ENCODE results near the gene KLHL22. TPM values are rescaled to one million over a fixed set of nuclear protein-coding genes. Genes with fewer than 3 reads are reported as not detected.
"Not testable (repeated sequence)": the region's sequence is repeated elsewhere in the genome, so short reads cannot be mapped to it uniquely, and the experiment has no call there.

The KLHL22 gene
- total RNA-seq, 1 donor from 2014 or later = 25.7 TPM

DNA sequence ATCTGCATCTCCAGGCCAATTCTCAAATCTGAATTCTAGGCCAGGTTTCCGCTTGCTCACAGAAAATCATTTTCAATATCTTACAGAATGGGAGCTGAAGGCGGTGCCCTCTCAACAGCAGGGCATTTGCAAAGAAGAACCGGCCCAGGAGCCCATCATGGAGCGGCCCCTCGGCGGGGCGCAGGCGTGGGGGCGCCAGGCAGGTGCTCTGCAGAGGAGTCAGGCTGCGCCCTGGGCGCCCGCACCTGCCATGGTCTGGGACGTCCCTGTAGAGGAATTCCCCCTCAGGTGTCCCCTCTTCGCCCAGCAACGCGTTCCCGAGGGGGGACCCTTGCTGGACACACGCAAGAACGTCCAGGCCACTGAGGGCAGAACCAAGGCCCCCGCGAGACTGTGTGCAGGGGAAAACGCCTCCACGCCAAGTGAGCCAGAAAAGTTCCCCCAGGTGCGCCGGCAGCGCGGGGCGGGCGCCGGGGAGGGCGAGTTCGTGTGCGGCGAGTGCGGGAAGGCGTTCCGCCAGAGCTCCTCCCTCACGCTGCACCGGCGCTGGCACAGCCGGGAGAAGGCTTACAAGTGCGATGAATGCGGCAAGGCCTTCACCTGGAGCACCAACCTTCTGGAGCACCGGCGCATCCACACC is 90.2 kb downstream of the KLHL22 start:
- no peak for DNase-seq (ENCODE audit: extremely low read depth, low read depth, low spot score)

DNA sequence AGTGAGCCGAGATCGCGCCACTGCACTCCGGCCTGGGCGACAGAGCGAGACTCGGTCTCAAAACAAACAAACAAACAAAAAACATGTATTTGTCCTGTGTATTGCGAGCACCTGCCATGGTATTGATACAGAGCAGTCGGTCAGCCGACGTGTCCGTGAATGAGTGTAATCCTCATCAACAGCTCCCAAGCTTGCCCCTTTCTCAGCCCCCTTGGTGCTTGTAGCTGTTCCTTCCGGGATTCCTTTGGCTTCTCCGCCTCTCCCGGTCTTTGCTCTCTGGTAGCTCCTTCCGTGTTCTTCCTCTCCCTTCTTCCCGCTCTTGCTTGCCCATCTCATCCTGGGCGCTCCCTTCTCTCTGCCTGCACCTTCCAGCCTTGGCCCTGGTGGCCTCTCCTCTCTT is 90.7 kb downstream of the KLHL22 start:
- DNase-seq (ENCODE audit: extremely low read depth, low read depth, low spot score) = no peak

DNA sequence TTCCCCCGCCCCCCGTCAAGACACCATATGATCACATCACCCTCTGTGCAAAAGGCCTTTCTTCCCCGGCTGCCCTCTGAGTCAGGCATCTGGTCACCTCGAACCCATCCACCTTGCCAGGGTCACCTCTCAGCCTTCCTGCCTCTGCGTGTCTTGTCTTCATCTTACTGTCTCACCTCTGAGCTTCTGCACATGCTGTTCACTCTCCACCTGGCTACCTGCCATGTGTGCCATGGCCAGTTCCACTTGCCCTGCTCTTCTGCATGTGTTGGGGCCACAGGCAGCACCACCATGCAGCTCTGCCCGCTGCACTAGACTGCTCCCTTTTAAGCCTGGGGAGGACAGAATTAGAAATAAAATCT is 91.8 kb downstream of the KLHL22 start:
- DNase-seq (ENCODE audit: extremely low read depth, low read depth, low spot score) = no peak

DNA sequence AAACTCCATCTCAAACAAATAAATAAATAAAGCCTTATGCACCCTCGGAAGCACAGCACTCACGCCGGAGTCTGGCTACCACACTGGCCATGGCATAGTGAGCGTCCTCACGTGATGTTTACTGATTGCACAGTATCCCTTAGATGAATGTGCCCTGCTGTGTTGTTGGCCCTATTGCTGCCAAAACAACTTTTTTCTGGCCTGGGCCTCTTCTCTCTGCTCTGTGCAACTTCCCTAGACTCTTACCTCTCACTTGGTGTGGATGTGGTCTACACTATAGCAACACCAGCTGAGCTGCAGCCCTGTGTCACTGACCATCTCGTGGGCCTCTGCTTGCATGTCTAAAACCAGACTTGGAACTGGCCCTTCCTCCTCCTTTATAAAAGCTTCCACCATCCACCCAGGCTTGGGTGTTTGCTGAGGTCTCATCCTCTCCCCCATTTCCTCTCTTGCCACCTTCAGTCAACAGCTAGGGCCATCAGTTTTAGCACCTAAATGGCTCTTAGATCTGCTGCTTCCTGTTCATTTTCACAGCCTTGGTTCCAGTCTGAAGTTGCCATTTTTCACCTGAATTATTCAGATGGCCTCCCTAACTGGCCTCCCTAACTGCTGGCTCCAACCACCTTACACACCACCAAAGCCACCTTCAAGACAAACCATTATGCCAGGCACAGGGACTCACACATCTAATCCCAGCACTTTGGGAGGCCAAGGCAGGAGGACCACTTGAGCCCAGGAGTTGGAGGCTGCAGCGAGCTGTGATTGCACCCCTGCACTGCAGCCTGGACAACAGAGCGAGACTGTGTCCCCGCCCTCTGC is 92.4 kb downstream of the KLHL22 start:
- DNase-seq (ENCODE audit: extremely low read depth, low read depth, low spot score) = no peak

DNA sequence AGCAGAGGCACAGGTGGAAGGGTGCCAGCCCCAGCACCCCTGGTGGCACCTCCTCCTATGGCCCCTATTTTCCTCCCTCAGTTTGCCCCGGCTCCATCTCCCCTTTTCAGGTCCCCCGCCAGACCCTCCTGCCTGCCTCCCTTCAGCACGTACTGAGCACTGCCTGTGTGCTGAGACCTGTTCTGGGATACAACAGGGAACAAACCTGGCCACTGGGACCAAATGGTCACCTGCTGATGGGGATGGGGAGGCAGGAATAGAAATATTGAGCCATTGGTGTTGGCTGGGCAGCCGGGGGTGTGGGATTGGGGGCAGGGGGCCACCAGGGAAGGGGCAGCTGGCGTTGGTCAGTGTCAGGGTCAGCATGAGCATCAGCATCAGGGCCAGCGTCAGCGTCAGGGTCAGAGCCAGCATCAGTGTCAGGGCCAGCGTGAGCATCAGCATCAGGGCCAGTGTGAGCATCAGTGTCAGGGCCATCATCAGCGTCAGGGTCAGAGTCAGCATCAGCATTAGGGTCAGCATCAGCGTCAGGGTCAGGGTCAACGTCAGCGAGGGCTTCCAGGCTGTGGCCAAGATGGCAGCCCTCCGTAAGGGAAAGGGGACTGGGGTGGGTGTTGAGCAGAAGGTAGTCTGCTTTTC is 94.1 kb downstream of the KLHL22 start:
- no peak for DNase-seq (ENCODE audit: extremely low read depth, low read depth, low spot score)

DNA sequence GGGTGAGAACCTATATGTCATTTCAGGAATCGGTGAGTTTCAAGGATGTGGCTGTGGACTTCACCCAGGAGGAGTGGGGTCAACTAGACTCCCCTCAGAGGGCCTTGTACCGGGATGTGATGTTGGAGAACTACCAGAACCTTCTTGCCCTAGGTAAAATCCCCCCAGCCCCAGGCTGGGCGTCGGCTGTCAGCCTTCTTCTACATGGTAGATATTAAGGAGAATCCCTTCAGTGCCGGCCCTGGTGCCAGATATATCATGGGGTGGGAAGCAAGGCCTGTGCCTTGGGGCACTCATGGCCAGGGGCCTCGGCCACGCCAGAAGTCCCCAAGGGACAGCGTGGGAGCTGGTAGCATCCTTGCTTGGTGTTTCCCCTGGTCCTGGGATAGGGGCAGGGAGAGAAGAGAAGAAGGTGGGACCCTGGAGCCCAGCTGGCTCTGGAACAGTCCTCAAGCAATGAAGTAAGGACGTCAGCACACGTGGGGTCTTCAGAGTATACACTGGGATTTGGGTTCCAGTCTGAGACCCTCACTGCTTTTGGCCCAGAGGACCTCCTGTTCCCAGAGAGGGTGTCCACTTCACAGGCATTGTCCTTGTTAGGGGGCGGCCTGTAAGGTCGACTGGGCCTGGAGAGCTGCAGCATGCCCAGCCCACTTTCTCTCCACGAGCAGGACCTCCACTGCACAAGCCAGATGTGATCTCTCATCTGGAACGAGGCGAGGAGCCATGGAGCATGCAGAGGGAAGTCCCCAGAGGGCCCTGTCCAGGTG is 94.8 kb downstream of the KLHL22 start:
- no peak for DNase-seq (ENCODE audit: extremely low read depth, low read depth, low spot score)

DNA sequence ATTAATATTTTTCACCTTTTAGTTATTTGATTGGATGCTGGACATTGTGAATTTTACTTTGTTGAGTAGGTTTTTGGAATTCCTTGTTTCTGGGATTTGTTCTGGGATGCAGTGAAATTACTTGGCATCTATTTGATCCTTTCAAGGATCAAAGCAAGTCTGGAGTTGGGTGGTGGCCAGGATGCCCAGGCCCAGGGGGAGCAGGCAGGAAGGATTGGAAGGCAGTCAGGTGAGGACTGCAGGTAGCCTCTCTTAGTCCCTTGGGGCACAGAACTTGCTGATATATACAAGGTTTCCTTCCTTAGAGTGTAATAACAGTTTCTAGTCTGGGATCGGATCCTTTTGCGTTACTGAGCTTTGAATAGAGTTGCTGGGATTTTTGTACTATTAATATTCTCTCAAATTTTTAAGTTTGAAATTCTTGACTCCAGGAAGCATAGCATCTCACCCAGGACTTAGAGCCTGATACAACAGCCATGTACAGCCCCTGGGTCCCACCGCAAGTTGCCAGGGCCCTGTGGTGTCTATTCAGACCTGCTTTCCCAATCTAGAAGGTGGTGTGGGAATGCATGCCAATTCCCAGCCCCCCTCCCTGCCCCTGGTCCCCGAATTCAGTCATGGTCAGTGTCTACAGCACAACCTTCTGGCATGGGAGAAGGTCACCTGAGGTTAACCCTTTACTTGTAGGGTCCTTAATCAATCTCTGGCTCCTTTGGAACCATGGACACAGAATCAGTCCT is 95.6 kb downstream of the KLHL22 start:
- no peak for DNase-seq (ENCODE audit: extremely low read depth, low read depth, low spot score)

DNA sequence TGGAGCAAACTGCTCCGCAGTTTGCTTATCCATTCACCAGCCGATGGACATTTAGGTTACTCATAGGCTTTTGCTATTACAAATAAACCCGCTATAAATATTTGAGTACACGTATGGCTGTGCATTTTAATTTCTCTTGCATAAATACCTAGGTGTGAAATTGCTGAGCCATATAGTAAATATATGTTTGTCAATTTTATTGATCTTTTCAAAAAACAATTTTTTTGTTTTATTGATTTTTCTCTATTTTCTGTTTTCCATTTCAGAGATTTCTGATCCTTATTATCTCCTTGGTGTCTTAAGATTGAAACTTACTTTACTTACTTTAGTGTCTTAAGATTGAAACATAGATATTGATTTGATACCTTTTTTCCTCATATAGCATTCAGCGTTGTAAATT is 97.2 kb downstream of the KLHL22 start:
- DNase-seq (ENCODE audit: extremely low read depth, low read depth, low spot score) = no peak

DNA sequence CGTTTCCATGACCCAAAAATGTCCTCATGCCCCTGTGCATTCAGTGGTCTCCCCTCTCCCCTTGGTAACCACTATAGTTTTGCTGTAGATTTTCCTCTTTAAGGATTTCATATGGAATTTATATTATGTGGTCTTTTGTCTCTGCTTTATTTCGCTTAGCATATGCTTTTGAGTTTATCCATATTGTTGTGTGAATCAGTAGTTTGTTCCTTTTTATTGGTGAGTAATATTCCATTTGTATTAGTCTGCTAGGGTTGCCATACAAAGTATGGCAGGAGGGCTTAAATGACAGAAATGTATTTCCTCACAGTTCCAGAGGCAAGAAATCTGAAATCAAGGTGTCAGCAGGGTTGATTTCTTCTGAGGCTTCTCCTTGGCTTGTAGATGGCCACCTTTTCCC is 98.1 kb downstream of the KLHL22 start:
- no peak for DNase-seq (ENCODE audit: extremely low read depth, low read depth, low spot score)

DNA sequence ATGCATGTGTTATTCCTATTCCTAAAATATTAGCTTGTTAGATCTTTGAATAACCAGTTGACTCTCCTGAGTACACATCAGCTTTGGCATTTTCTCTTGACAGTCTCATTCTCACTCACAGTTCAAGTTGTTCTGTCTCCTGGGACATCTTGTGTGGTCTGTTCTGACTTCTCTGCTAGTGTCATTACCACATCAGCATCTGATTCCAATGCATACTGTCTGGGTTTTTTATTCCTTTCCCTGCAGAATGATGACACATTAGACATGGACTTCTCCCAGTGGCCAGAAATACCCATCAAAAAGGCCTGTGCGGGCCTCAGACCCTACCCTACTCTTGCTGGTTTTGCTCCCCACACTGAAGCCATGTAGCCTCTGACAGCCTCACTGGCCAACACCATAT is 99.0 kb downstream of the KLHL22 start:
- no peak for DNase-seq (ENCODE audit: extremely low read depth, low read depth, low spot score)

DNA sequence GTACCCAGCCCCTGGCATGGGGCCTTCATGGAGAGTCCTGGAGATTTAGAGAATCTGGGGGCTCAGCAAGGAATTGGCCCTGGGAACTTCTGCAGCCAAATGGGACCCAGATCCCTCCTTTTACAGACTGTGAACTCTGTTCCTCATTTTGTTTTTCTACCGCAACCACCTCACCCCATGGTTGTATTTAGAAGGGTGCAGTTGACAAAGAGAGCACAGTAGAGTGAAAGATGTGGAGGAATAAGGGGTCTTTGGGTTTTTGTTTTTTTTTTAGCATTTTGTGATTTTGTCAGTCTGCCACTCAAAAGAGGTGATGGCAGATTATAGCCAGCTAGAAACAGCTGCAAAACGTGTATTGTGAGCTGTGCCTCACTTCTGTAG is 99.7 kb downstream of the KLHL22 start:
- DNase-seq (ENCODE audit: extremely low read depth, low read depth, low spot score) = no peak

DNA sequence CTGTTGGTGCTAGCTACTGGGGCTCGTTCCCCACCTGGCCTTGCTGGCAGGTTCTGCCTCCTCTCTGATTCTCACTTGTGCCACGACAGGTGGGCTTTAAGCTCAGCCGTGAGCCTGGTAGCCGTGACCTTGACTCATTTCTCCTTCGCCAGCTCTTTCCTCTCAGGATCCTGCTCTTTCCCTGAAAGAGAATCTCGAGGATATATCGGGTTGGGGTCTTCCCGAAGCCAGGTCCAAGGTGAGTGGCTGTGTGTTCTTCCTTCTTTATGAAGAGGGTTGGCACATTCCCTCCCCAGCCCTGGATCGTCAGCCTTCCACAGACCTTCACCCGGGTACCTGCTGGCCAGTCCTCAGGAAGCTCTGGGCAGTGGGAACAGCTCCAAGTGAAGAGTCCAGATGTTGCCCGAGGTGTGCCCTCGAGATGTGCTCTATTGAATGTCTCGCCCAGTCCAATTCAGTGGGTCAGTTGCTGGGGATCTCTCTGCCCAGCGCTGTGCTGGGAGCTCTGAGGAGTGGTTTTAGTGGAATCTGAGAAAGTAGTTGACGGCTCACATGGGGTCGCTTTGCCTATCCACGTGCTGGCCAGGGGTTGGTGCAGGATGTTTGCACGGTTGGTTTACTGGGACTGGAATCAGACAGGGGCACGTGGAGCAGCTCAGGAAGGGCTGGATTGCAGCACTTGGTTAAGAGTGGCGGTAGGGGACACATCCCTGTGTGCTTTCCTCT is 100.3 kb downstream of the KLHL22 start:
- DNase-seq (ENCODE audit: extremely low read depth, low read depth, low spot score) = no peak

DNA sequence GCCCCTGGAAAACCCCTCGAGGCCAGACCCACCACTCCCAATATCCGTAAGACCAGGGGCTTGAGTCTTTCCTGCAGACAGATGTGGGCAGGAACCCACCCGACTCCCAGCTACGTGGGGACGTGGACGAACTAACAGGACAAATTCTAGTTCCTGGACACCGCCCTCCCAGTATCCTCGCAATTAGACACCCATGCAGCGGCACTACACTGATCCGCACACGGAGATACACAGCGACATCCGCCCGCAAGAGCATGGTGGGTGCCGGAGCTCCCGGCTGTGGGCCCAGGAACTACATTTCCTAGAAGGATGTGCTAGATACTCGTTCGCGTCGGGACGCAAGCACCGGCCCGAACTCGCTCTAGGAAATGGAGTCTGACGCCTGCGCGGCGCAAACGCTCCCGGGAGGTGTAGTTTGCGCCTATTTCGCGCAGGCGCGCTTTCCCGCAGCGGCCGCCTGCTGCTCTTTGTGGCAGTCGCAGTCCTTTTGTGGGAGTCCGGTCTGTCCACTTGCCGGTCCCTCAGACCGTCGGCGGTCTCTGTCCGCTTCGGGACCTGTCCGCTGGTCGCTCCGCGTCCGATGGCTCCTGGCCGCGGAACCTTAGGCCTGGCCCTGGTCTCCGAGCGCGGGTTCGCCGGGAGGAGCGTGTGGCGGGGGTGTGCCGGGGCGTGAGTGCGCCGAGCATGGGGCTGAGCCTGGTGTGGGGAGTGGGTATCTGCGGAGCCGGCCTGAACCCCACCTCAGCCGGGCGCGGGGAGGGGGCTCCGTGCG is 101.7 kb downstream of the KLHL22 start, which contains the start of gene ZNF74:
TSS of gene ZNF74 (plus strand) at position 447 of the 772 bp plus-strand sequence. CDS start 478 bp downstream, outside the sequence.
- peak; percentile 23 for DNase-seq (ENCODE audit: extremely low read depth, low read depth, low spot score)

DNA sequence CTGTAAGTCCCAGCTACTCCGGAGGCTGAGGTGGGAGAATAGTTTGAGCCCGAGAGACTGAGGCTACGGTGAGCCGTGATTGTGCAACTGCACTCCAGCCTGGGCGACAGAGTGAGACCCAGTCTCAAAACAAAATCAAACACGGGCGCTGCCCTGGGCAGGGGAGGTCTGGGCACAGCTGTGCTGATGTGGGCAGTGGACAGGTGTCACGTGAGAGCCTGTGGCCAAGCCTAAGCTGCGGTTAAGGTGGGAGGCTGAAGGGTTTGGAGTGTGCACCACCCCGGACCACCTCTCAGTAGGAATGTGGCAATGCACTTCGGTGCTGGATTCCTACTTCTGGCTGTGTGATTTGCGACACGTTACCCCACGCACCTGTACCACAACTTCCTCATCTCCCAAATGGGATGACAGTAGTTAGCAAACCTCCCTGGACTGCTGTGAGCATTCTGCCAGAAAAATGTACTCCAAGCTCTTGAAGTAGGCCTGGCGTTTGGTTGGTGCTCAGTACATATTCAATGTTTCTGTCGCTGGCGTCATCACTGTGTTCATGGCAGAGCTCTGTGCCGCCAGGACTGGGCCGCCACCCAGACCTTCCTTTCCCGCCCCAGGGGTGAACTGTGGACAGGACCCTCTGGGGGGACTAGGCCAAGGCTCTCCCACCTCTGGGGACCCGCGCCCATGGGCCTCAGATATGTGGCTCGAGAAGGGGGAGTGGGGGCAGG is 102.5 kb downstream of the KLHL22 start:
- no peak for DNase-seq (ENCODE audit: extremely low read depth, low read depth, low spot score)

DNA sequence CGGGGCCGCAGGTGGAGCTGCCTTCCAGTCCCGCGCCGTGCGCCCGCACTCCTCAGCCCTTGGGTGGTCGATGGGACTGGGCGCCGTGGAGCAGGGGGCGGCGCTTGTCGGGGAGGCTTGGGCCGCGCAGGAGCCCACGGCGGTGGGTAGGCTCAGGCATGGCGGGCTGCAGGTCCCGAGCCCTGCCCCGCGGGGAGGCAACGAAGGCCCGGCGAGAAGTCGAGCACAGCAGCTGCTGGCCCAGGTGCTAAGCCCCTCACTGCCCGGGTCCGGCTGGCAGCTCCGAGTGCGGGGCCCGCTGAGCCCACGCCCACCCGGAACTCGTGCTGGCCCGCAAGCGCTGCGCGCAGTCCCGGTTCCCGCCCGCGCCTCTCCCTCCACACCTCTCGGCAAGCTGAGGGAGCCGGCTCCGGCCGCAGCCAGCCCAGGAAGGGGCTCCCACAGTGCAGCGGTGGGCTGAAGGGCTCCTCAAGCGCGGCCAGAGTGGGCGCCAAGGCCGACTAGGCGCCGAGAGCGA is 103.2 kb downstream of the KLHL22 start:
- DNase-seq (ENCODE audit: extremely low read depth, low read depth, low spot score) = not testable (repeated sequence)
